ENCODE data around the gene PSMD5. TPM values are rescaled to one million over a fixed set of nuclear protein-coding genes. Genes with fewer than 3 reads are reported as not detected.

PSMD5 gene
- total and polyA plus RNA-seq, 10 of the 15 experiments (the other 5 are each of a cell fraction or from before 2014, with no cell fraction given): 8.8 to 47.7 (median 25.1) TPM

DNA sequence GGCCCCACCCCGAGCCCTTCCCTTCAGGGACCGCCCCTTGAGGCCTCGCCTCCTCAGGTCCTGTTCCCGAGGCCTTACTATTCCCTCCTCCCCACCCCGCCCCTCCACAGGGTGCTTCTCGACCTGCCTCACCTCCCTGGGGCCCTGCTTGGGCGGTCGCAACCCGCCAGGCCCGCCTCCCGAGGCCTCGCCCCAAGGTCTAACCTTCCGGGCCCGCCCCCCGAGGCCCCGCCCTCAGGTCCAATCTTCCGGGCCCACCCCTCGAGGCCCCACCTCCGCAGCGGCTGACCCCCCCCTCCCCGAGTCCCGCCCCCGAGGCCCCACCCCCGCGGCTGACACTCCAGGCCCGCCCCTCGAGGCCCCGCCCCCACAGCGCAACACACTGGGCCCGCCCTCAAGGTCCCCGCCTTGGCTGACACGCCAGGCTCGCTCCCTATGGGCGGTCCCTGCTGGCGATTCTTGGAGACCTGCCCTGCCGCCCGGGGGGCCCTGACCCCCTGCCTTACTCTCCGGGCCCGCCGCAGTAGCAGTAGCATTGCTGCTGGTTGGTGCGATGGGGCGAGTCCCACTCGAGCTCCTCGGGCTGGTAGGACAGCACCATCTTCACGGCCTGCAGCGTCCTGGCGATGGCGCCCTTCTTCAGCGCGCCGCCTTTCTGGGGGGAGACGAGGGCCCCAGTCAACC, 26.1 kb upstream of the PSMD5 start (continued):
- peak; percentile 42; the same call in 1 of the 2 replicates for TF ChIP-seq SMC3 (IDR thresholded peaks at IDR 0.05; ENCODE audit: borderline replicate concordance, low read length)
- TF ChIP-seq STAT1 (conservative IDR thresholded peaks at IDR 0.05): 0 out of 2 replicates have a peak, but pooled peaks have one; percentile 63
- no peak for TF ChIP-seq MEF2A (IDR thresholded peaks at IDR 0.05; ENCODE audit: insufficient read depth, low read depth, low read length)
- TF ChIP-seq SMARCA5 (IDR thresholded peaks at IDR 0.05): peak; percentile 87
- no peak for TF ChIP-seq ZBED1 (IDR thresholded peaks at IDR 0.05; ENCODE audit: borderline replicate concordance)
- peak; percentile 77 for TF ChIP-seq PAX5 (IDR thresholded peaks at IDR 0.05; ENCODE audit: borderline replicate concordance, low read depth, low read length)
- TF ChIP-seq, protein P1, sequence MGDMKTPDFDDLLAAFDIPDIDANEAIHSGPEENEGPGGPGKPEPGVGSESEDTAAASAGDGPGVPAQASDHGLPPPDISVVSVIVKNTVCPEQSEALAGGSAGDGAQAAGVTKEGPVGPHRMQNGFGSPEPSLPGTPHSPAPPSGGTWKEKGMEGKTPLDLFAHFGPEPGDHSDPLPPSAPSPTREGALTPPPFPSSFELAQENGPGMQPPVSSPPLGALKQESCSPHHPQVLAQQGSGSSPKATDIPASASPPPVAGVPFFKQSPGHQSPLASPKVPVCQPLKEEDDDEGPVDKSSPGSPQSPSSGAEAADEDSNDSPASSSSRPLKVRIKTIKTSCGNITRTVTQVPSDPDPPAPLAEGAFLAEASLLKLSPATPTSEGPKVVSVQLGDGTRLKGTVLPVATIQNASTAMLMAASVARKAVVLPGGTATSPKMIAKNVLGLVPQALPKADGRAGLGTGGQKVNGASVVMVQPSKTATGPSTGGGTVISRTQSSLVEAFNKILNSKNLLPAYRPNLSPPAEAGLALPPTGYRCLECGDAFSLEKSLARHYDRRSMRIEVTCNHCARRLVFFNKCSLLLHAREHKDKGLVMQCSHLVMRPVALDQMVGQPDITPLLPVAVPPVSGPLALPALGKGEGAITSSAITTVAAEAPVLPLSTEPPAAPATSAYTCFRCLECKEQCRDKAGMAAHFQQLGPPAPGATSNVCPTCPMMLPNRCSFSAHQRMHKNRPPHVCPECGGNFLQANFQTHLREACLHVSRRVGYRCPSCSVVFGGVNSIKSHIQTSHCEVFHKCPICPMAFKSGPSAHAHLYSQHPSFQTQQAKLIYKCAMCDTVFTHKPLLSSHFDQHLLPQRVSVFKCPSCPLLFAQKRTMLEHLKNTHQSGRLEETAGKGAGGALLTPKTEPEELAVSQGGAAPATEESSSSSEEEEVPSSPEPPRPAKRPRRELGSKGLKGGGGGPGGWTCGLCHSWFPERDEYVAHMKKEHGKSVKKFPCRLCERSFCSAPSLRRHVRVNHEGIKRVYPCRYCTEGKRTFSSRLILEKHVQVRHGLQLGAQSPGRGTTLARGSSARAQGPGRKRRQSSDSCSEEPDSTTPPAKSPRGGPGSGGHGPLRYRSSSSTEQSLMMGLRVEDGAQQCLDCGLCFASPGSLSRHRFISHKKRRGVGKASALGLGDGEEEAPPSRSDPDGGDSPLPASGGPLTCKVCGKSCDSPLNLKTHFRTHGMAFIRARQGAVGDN (IDR thresholded peaks at IDR 0.05): no peak; the same call in 1 of the 2 replicates
- TF ChIP-seq IKZF2 (IDR thresholded peaks at IDR 0.05): peak in 1 of 2 experiments; percentile 43; a peak in 1 of 4 replicates
- no peak for TF ChIP-seq EGR1 (IDR thresholded peaks at IDR 0.05; ENCODE audit: borderline replicate concordance in 1 of 2, low read depth in 2 of 2, low read length in 2 of 2)
- no peak for TF ChIP-seq ETV6 (conservative IDR thresholded peaks at IDR 0.05 in 1 of 2, IDR thresholded peaks at IDR 0.05 in 1 of 2; ENCODE audit: borderline replicate concordance in 1 of 2, low read depth in 1 of 2)
- TF ChIP-seq, protein P2, sequence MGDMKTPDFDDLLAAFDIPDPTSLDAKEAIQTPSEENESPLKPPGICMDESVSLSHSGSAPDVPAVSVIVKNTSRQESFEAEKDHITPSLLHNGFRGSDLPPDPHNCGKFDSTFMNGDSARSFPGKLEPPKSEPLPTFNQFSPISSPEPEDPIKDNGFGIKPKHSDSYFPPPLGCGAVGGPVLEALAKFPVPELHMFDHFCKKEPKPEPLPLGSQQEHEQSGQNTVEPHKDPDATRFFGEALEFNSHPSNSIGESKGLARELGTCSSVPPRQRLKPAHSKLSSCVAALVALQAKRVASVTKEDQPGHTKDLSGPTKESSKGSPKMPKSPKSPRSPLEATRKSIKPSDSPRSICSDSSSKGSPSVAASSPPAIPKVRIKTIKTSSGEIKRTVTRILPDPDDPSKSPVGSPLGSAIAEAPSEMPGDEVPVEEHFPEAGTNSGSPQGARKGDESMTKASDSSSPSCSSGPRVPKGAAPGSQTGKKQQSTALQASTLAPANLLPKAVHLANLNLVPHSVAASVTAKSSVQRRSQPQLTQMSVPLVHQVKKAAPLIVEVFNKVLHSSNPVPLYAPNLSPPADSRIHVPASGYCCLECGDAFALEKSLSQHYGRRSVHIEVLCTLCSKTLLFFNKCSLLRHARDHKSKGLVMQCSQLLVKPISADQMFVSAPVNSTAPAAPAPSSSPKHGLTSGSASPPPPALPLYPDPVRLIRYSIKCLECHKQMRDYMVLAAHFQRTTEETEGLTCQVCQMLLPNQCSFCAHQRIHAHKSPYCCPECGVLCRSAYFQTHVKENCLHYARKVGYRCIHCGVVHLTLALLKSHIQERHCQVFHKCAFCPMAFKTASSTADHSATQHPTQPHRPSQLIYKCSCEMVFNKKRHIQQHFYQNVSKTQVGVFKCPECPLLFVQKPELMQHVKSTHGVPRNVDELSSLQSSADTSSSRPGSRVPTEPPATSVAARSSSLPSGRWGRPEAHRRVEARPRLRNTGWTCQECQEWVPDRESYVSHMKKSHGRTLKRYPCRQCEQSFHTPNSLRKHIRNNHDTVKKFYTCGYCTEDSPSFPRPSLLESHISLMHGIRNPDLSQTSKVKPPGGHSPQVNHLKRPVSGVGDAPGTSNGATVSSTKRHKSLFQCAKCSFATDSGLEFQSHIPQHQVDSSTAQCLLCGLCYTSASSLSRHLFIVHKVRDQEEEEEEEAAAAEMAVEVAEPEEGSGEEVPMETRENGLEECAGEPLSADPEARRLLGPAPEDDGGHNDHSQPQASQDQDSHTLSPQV (IDR thresholded peaks at IDR 0.05): peak; percentile 71; the same call in 1 of the 2 replicates
- peak; percentile 53; the same call in 1 of the 2 replicates for TF ChIP-seq NR2F1 (conservative IDR thresholded peaks at IDR 0.05)
- no peak for TF ChIP-seq BMI1 (IDR thresholded peaks at IDR 0.05; ENCODE audit: borderline replicate concordance)
- TF ChIP-seq POU2F2 (IDR thresholded peaks at IDR 0.05; ENCODE audit: borderline replicate concordance, low read depth, low read length): peak; percentile 40; the same call in 1 of the 3 replicates
- peak; percentile 37 for TF ChIP-seq SP1 (IDR thresholded peaks at IDR 0.05; ENCODE audit: low read depth, low read length)

Measured in GM12878 (cell line).